HepG2 (cell line): Measurements from ENCODE around the gene TBC1D22A. TPM values are rescaled to one million over a fixed set of nuclear protein-coding genes. Genes with fewer than 3 reads are reported as not detected.

Source experiments
- CREM ChIP-seq, 2 experiments: sonication (generic) in 1 of 2; formaldehyde crosslinking in 1 of 2; IDR thresholded peaks; 2 replicates each; pipeline versions ENCODE4 v1.4.0 to v1.6.1; 2016 to 2020; ENCODE audit warnings: antibody characterized with exemption in 1 of 2, mild to moderate bottlenecking in 1 of 2, missing genetic modification reagents in 1 of 2
- GFI1 ChIP-seq: sonication (generic); formaldehyde crosslinking; IDR thresholded peaks from 2 replicates; pipeline ENCODE4 v1.5.0; 2020; ENCODE audit warnings: missing genetic modification reagents, mild to moderate bottlenecking, borderline replicate concordance
- HDAC1 ChIP-seq: sonication (generic); formaldehyde crosslinking; IDR thresholded peaks from 2 replicates; pipeline ENCODE4 v1.5.1; 2020; ENCODE audit warnings: mild to moderate bottlenecking, missing genetic modification reagents
- KMT2A ChIP-seq: sonication (generic); formaldehyde crosslinking; IDR thresholded peaks from 2 replicates; pipeline ENCODE4 v1.4.0; 2020; ENCODE audit warnings: missing genetic modification reagents
- MLLT10 ChIP-seq: sonication (generic); formaldehyde crosslinking; IDR thresholded peaks from 2 replicates; pipeline ENCODE4 v1.4.0; 2020; ENCODE audit warnings: missing genetic modification reagents
- NAIF1 ChIP-seq: sonication (generic); formaldehyde crosslinking; IDR thresholded peaks from 2 replicates; pipeline ENCODE4 v1.5.0; 2020; ENCODE audit warnings: mild to moderate bottlenecking, missing genetic modification reagents, borderline replicate concordance
- POLR2A ChIP-seq, 2 experiments: IDR thresholded peaks; 2 replicates each; pipeline ENCODE4 v1.6.1; 2011; ENCODE audit warnings: low read depth in 2 of 2, low read length in 2 of 2, mild to moderate bottlenecking in 1 of 2, moderate library complexity in 1 of 2; ENCODE audit not compliant: insufficient read depth in 1 of 2
- REST ChIP-seq, 2 experiments: IDR thresholded peaks; 2 replicates each; pipeline ENCODE4 v1.6.1; 2011 to 2012; ENCODE audit warnings: low read length in 2 of 2, borderline replicate concordance in 1 of 2, low read depth in 1 of 2, mild to moderate bottlenecking in 1 of 2, moderate library complexity in 1 of 2
- SIX1 ChIP-seq: sonication (generic); formaldehyde crosslinking; IDR thresholded peaks from 2 replicates; pipeline ENCODE4 v1.4.0; 2020; ENCODE audit warnings: missing genetic modification reagents, borderline replicate concordance
- SP1 ChIP-seq, 2 experiments: fragments of 450-650 bp in 1 of 2; sonication (generic) in 1 of 2; formaldehyde crosslinking in 1 of 2; IDR thresholded peaks; 2 replicates each; pipeline versions ENCODE4 v1.4.0 to v1.6.1; 2016 to 2020; ENCODE audit warnings: missing genetic modification reagents in 1 of 2
- ZBTB40 ChIP-seq, 2 experiments: fragments of 450-650 bp in 1 of 2; sonication (generic) in 1 of 2; formaldehyde crosslinking in 1 of 2; IDR thresholded peaks; 2 replicates each; pipeline versions ENCODE4 v1.6.1 to v1.8.0; 2016 to 2022; ENCODE audit warnings: antibody characterized with exemption in 1 of 2, mild to moderate bottlenecking in 1 of 2, missing genetic modification reagents in 1 of 2
- ZC3H4 ChIP-seq: sonication (generic); formaldehyde crosslinking; IDR thresholded peaks from 2 replicates; pipeline ENCODE4 v1.4.0; 2020; ENCODE audit warnings: missing genetic modification reagents, borderline replicate concordance
- ZNF333 ChIP-seq: sonication (generic); formaldehyde crosslinking; IDR thresholded peaks from 2 replicates; pipeline ENCODE4 v1.4.0; 2020; ENCODE audit warnings: mild to moderate bottlenecking, missing genetic modification reagents, borderline replicate concordance
- ZNF33B ChIP-seq: sonication (generic); formaldehyde crosslinking; IDR thresholded peaks from 2 replicates; pipeline ENCODE4 v1.5.1; 2020; ENCODE audit warnings: mild to moderate bottlenecking, missing genetic modification reagents
- ZNF788 ChIP-seq: sonication (generic); formaldehyde crosslinking; IDR thresholded peaks from 2 replicates; pipeline ENCODE4 v1.5.0; 2020; ENCODE audit warnings: mild to moderate bottlenecking, missing genetic modification reagents, borderline replicate concordance
- polyA plus RNA-seq, 8 experiments: library from polyadenylated mRNA; depleted of rRNA in 3 of 8; stranded (reverse) in 7 of 8; unstranded in 1 of 8; fragments of >200 nt; fragmentation: Illumina TruSeq in 4 of 8; extraction: Trizol in 4 of 8; gene quantifications; 2 replicates each; pipeline versions ENCODE4 v1.2.1 to v1.2.3, GENCODE V29; 2011 to 2016; ENCODE audit warnings: low read depth in 4 of 8, missing spikeins in 1 of 8, mixed read lengths in 1 of 8; ENCODE audit not compliant: insufficient read depth in 1 of 8
- total RNA-seq, 5 experiments: library from RNA; depleted of rRNA; stranded (reverse); fragments of >200 nt; fragmentation: Illumina TruSeq; extraction: Trizol; gene quantifications; 2 replicates each; pipeline ENCODE4 v1.2.3, GENCODE V29; 2016; ENCODE audit warnings: low read depth in 1 of 5

TBC1D22A gene
- total and polyA plus RNA-seq, 2 of the 13 experiments (the other 11 are each of a cell fraction or from before 2014, with no cell fraction given): 17.3 to 18.0 TPM

- TF ChIP-seq POLR2A (IDR thresholded peaks at IDR 0.05; ENCODE audit: insufficient read depth in 1 of 2, low read depth in 2 of 2, low read length in 2 of 2): peak; percentile 85 to 90
- no peak for TF ChIP-seq ZC3H4
- TF ChIP-seq ZNF333 (CRISPR knock-in tag): no peak
- 0 out of 2 replicates have a peak, but pooled peaks have one; percentile 71 for TF ChIP-seq NAIF1 (CRISPR knock-in tag)
- no peak for TF ChIP-seq MLLT10 (CRISPR knock-in tag)
- TF ChIP-seq CREM (IDR thresholded peaks at IDR 0.05): peak; percentile 85
- TF ChIP-seq CREM (CRISPR knock-in tag; IDR thresholded peaks at IDR 0.05): no peak
- TF ChIP-seq GFI1 (CRISPR knock-in tag): peak; percentile 83
- TF ChIP-seq KMT2A: no peak
- TF ChIP-seq ZNF33B (CRISPR knock-in tag): no peak
- TF ChIP-seq SIX1 (CRISPR knock-in tag): peak; percentile 87; the same call in 1 of the 2 replicates
- no peak for TF ChIP-seq SP1 (IDR thresholded peaks at IDR 0.05)
- 0 out of 2 replicates have a peak, but pooled peaks have one; percentile 42 for TF ChIP-seq SP1 (CRISPR knock-in tag; IDR thresholded peaks at IDR 0.05)
- peak; percentile 89 for TF ChIP-seq HDAC1 (CRISPR knock-in tag)
- TF ChIP-seq REST (IDR thresholded peaks at IDR 0.05; ENCODE audit: borderline replicate concordance in 1 of 2, low read depth in 1 of 2, low read length in 2 of 2): no peak
- TF ChIP-seq ZBTB40 (IDR thresholded peaks at IDR 0.05): no peak
- TF ChIP-seq ZBTB40 (CRISPR knock-in tag; IDR thresholded peaks at IDR 0.05): peak; percentile 74
- peak; percentile 64; the same call in 1 of the 2 replicates for TF ChIP-seq ZNF788 (CRISPR knock-in tag)
Observed at GRCh38 chr22:46935506-46936377, 173.3 kb downstream of the TBC1D22A start (continued).
